ENCODE data around the gene ATP13A4.
A peak's percentile ranks its signal among the peaks of the same experiment; 100 is the strongest.

Gene ATP13A4

GRCh38 chr3:193400304-193400703 lies 154.4 kb downstream of the ATP13A4 start:
- peak in 17 of 56 donors; percentile 2 to 42 (median 12) for DNase-seq

GRCh38 chr3:193396451-193397244 lies 158.0 kb downstream of the ATP13A4 start:
- no peak for DNase-seq

GRCh38 chr3:193391902-193392301 lies 162.8 kb downstream of the ATP13A4 start:
- no peak for DNase-seq

GRCh38 chr3:193389335-193389734 lies 165.4 kb downstream of the ATP13A4 start:
- no peak for DNase-seq

- no peak for DNase-seq
Observed at GRCh38 chr3:193388361-193388760, 166.3 kb downstream of the ATP13A4 start.

GRCh38 chr3:193387596-193387995 lies 167.1 kb downstream of the ATP13A4 start:
- DNase-seq = no peak

- DNase-seq = no peak
Observed at GRCh38 chr3:193378706-193379105, 176.0 kb downstream of the ATP13A4 start, which contains the start of gene ATP13A5. Gene ATP13A5, minus strand, starts transcription at chr3:193378753. Its CDS starts 28 bp downstream, at chr3:193378725.

GRCh38 chr3:193377591-193377990 lies 177.1 kb downstream of the ATP13A4 start:
- DNase-seq = no peak

- no peak for DNase-seq
Observed at GRCh38 chr3:193375614-193376013, 179.1 kb downstream of the ATP13A4 start.

GRCh38 chr3:193372783-193373182 lies 181.9 kb downstream of the ATP13A4 start:
- no peak for DNase-seq

- DNase-seq = no peak
Observed at GRCh38 chr3:193367868-193368267, 186.8 kb downstream of the ATP13A4 start.

- DNase-seq = no peak
Observed at GRCh38 chr3:193357291-193357690, 197.4 kb downstream of the ATP13A4 start.

- no peak for DNase-seq
Observed at GRCh38 chr3:193354423-193354822, 200.3 kb downstream of the ATP13A4 start.
